Head of caudate nucleus (tissue), 42 donors: Measurements from ENCODE around the gene PCBP1.
"Not testable (repeated sequence)": the region's sequence is repeated elsewhere in the genome, so short reads cannot be mapped to it uniquely, and the experiment has no call there.

Source experiments
- DNase-seq, 42 donors: peaks; one replicate each; pipeline versions ENCODE4 v3.0.0 to v3.0.0-alpha.2; 2020 to 2021; ENCODE audit warnings: mixed read lengths in 7 of 42
- intact Hi-C: fragments of 100-400 bp; cut with DNase I; formaldehyde crosslinking; loops from one replicate; pipeline ENCODE4 v1.15.0; 2022

The PCBP1 gene

DNA sequence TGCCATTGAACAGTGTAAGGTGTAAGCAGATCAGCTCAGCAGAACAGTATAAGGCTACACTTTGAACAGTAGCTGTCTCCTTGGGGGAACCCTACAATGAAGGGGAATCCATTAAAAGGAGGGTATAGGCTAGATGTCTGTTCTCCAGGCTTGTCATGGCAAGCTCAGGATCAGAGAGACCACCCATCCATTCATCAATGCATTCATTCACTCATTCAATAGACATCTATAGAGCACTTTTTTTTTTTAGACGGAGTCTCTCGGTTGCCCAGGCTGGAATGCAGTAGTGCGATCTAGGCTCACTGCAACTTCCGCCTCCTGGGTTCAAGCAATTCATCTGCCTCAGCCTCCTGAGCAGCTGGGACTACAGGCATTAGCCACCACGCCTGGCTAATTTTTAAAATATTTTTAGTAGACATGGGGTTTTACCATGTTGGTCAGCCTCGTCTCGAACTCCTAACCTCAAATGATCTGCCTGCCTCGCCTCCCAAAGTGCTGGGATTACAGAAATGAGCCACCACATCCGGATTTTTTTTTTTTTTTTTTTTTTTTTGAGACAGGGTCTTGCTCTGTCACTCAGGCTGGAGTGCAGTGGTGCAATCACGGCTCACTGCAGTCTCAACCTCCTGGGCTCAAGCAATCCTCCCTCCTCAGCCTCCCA is 47.2 kb downstream of the PCBP1 start:
- intact Hi-C loops, DNase-seq: not testable (repeated sequence)
